Measurements from ENCODE around the gene CSTB.

CSTB gene

GRCh38 chr21:43771199-43771675 is 4.9 kb downstream of the CSTB start:
- H4K20me1 ChIP-seq (ENCODE audit: insufficient read depth, low read length), result peaks cover 6% of the 10 kb centered on the region; the same call in 1 of the 2 replicates
- H3F3A ChIP-seq (ENCODE audit: insufficient read depth, low read length), result peaks cover 43% of the 10 kb centered on the region
- H2AFZ ChIP-seq (ENCODE audit: low read length), result no peak overlapping the region
- no peak for DNase-seq
- H3K27ac ChIP-seq (ENCODE audit: low read length), result no peak overlapping the region
- H3K4me1 ChIP-seq (ENCODE audit: low read length), result 0 out of 2 replicates have a peak, but pooled peaks cover 7% of the 10 kb centered on the region
- H3K79me2 ChIP-seq (ENCODE audit: low read length), result peaks cover 29% of the 10 kb centered on the region
- H3K27me3 ChIP-seq (replicated peaks; ENCODE audit: insufficient read depth, low read length), result no peaks in the 10 kb centered on the region
- no peak for TF ChIP-seq CTCF (IDR thresholded peaks at IDR 0.05; ENCODE audit: low read length)
- TF ChIP-seq EZH2phosphoT487 (IDR thresholded peaks at IDR 0.05; ENCODE audit: low read length), result no peak
- TF ChIP-seq EZH2 (optimal IDR thresholded peaks at IDR 0.05; ENCODE audit: low read depth, low read length), result no peak
- peaks cover 18% of the 10 kb centered on the region for H3K36me3 ChIP-seq (replicated peaks; ENCODE audit: insufficient read depth, low read length)
- no peak overlapping the region for H3K4me3 ChIP-seq (ENCODE audit: low read length)
- no peak overlapping the region for H3K9ac ChIP-seq (ENCODE audit: low read length)
- no peaks in the 10 kb centered on the region for H3K9me2 ChIP-seq (replicated peaks; ENCODE audit: insufficient read depth, low read length)
- no peaks in the 10 kb centered on the region for H3K9me3 ChIP-seq (replicated peaks; ENCODE audit: insufficient read depth, low read length)
- no peak overlapping the region for H3K4me2 ChIP-seq (ENCODE audit: low read depth, low read length)

- no peak overlapping the region for H3K4me2 ChIP-seq (ENCODE audit: low read depth, low read length)
- H3K9ac ChIP-seq (ENCODE audit: low read length), result no peak overlapping the region
- H3K9me3 ChIP-seq (replicated peaks; ENCODE audit: insufficient read depth, low read length), result no peaks in the 10 kb centered on the region
- no peak overlapping the region for H2AFZ ChIP-seq (ENCODE audit: low read length)
- peaks cover 6% of the 10 kb centered on the region; the same call in 1 of the 2 replicates for H4K20me1 ChIP-seq (ENCODE audit: insufficient read depth, low read length)
- H3K4me1 ChIP-seq (ENCODE audit: low read length), result 0 out of 2 replicates have a peak, but pooled peaks cover 7% of the 10 kb centered on the region
- no peak overlapping the region for H3K4me3 ChIP-seq (ENCODE audit: low read length)
- H3F3A ChIP-seq (ENCODE audit: insufficient read depth, low read length), result peaks cover 37% of the 10 kb centered on the region
- H3K27me3 ChIP-seq (replicated peaks; ENCODE audit: insufficient read depth, low read length), result no peaks in the 10 kb centered on the region
- peaks cover 18% of the 10 kb centered on the region for H3K36me3 ChIP-seq (replicated peaks; ENCODE audit: insufficient read depth, low read length)
- no peak overlapping the region for H3K27ac ChIP-seq (ENCODE audit: low read length)
- no peak for DNase-seq
- no peaks in the 10 kb centered on the region for H3K9me2 ChIP-seq (replicated peaks; ENCODE audit: insufficient read depth, low read length)
- TF ChIP-seq EZH2phosphoT487 (IDR thresholded peaks at IDR 0.05; ENCODE audit: low read length), result no peak
- TF ChIP-seq CTCF (IDR thresholded peaks at IDR 0.05; ENCODE audit: low read length), result no peak
- TF ChIP-seq EZH2 (optimal IDR thresholded peaks at IDR 0.05; ENCODE audit: low read depth, low read length), result no peak
- peaks cover 18% of the 10 kb centered on the region for H3K79me2 ChIP-seq (ENCODE audit: low read length)
These were observed 5.9 kb downstream of the CSTB start for GRCh38 chr21:43770066-43770655.

- peaks cover 3% of the 10 kb centered on the region; the same call in 1 of the 2 replicates for H4K20me1 ChIP-seq (ENCODE audit: insufficient read depth, low read length)
- no peak for DNase-seq
- H3K27me3 ChIP-seq (replicated peaks; ENCODE audit: insufficient read depth, low read length), result no peaks in the 10 kb centered on the region
- H3K9me3 ChIP-seq (replicated peaks; ENCODE audit: insufficient read depth, low read length), result no peaks in the 10 kb centered on the region
- no peak overlapping the region for H3K4me3 ChIP-seq (ENCODE audit: low read length)
- H3K36me3 ChIP-seq (replicated peaks; ENCODE audit: insufficient read depth, low read length), result peaks cover 15% of the 10 kb centered on the region
- H3K4me2 ChIP-seq (ENCODE audit: low read depth, low read length), result no peak overlapping the region
- 0 out of 2 replicates have a peak, but pooled peaks cover 4% of the 10 kb centered on the region for H3K4me1 ChIP-seq (ENCODE audit: low read length)
- peaks cover 11% of the 10 kb centered on the region for H3K79me2 ChIP-seq (ENCODE audit: low read length)
- no peak overlapping the region for H3K27ac ChIP-seq (ENCODE audit: low read length)
- no peak overlapping the region for H2AFZ ChIP-seq (ENCODE audit: low read length)
- TF ChIP-seq EZH2 (optimal IDR thresholded peaks at IDR 0.05; ENCODE audit: low read depth, low read length), result no peak
- TF ChIP-seq EZH2phosphoT487 (IDR thresholded peaks at IDR 0.05; ENCODE audit: low read length), result no peak
- TF ChIP-seq CTCF (IDR thresholded peaks at IDR 0.05; ENCODE audit: low read length), result no peak
- H3F3A ChIP-seq (ENCODE audit: insufficient read depth, low read length), result peaks cover 34% of the 10 kb centered on the region
- no peaks in the 10 kb centered on the region for H3K9me2 ChIP-seq (replicated peaks; ENCODE audit: insufficient read depth, low read length)
- no peak overlapping the region for H3K9ac ChIP-seq (ENCODE audit: low read length)
These were observed 6.7 kb downstream of the CSTB start for GRCh38 chr21:43769325-43769958.

All from MM.1S (cell line).